Measurements from ENCODE around the gene ADCY5. TPM values are rescaled to one million over a fixed set of nuclear protein-coding genes. Genes with fewer than 3 reads are reported as not detected.

The ADCY5 gene
- total RNA-seq, 1 experiment from 2014 or later: 1.4 TPM

GRCh38 chr3:123388042-123388441 is 60.8 kb downstream of the ADCY5 start:
- no peak for ATAC-seq
- BruUV-seq (replicated peaks): no TSS peak
- in situ Hi-C loops (cut with HindIII; ENCODE audit: low pct_unique_long_range_greater_than_20kb, low sequenced_read_pairs): no loop called here

DNA sequence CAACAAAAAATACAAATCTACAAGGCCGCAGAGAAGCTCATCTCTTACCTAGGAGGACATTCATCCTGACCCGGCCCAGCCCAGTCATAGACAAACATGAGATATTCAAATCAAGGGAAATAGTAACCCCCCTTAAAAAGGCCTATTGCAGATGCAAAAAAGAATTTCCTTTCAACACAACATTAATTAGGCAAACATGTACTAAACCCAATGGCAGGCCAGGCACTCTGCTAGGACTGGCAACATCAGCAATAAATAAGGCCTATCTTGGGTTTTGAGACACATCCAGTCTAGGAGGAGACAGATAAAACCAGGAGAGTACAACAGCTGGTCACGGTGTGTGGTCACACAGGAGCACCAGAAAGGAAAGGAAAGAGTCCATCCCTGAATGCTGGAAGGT is 61.4 kb downstream of the ADCY5 start:
- H3K4me1 ChIP-seq (ENCODE audit: control insufficient read depth, insufficient read depth, low read length): peaks cover 7% of the 10 kb centered on the region
- DNase-seq (ENCODE audit: low read depth, low spot score): no peak
- no peaks in the 10 kb centered on the region; the same call in 1 of the 2 replicates for H3K27me3 ChIP-seq (ENCODE audit: control insufficient read depth, insufficient read depth, low read length)
- no peak overlapping the region for H3K4me3 ChIP-seq (ENCODE audit: low read depth in 2 of 2, low read length in 2 of 2)
- no peaks in the 10 kb centered on the region for H3K36me3 ChIP-seq (ENCODE audit: control insufficient read depth, insufficient read depth, low read length)
- H3K9me3 ChIP-seq (ENCODE audit: control insufficient read depth, insufficient read depth, low read depth, low read length): no peaks in the 10 kb centered on the region
- BruUV-seq (replicated peaks): no TSS peak
- no peak overlapping the region for H3K27ac ChIP-seq (ENCODE audit: low read length)
- no peak for ATAC-seq
- ChIA-PET CTCF (no interaction called here), POLR2A (no interaction called here)
- TF ChIP-seq TCF7L2 (IDR thresholded peaks at IDR 0.05; ENCODE audit: low read depth, low read length): no peak
- TF ChIP-seq, protein P1, sequence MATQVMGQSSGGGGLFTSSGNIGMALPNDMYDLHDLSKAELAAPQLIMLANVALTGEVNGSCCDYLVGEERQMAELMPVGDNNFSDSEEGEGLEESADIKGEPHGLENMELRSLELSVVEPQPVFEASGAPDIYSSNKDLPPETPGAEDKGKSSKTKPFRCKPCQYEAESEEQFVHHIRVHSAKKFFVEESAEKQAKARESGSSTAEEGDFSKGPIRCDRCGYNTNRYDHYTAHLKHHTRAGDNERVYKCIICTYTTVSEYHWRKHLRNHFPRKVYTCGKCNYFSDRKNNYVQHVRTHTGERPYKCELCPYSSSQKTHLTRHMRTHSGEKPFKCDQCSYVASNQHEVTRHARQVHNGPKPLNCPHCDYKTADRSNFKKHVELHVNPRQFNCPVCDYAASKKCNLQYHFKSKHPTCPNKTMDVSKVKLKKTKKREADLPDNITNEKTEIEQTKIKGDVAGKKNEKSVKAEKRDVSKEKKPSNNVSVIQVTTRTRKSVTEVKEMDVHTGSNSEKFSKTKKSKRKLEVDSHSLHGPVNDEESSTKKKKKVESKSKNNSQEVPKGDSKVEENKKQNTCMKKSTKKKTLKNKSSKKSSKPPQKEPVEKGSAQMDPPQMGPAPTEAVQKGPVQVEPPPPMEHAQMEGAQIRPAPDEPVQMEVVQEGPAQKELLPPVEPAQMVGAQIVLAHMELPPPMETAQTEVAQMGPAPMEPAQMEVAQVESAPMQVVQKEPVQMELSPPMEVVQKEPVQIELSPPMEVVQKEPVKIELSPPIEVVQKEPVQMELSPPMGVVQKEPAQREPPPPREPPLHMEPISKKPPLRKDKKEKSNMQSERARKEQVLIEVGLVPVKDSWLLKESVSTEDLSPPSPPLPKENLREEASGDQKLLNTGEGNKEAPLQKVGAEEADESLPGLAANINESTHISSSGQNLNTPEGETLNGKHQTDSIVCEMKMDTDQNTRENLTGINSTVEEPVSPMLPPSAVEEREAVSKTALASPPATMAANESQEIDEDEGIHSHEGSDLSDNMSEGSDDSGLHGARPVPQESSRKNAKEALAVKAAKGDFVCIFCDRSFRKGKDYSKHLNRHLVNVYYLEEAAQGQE (IDR thresholded peaks at IDR 0.05; ENCODE audit: insufficient read depth in 1 of 2, low read depth in 2 of 2, low read length in 1 of 2): no peak
- TF ChIP-seq POLR2AphosphoS5 (IDR thresholded peaks at IDR 0.05; ENCODE audit: low read depth, low read length): no peak
- TF ChIP-seq, protein P2, sequence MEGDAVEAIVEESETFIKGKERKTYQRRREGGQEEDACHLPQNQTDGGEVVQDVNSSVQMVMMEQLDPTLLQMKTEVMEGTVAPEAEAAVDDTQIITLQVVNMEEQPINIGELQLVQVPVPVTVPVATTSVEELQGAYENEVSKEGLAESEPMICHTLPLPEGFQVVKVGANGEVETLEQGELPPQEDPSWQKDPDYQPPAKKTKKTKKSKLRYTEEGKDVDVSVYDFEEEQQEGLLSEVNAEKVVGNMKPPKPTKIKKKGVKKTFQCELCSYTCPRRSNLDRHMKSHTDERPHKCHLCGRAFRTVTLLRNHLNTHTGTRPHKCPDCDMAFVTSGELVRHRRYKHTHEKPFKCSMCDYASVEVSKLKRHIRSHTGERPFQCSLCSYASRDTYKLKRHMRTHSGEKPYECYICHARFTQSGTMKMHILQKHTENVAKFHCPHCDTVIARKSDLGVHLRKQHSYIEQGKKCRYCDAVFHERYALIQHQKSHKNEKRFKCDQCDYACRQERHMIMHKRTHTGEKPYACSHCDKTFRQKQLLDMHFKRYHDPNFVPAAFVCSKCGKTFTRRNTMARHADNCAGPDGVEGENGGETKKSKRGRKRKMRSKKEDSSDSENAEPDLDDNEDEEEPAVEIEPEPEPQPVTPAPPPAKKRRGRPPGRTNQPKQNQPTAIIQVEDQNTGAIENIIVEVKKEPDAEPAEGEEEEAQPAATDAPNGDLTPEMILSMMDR (IDR thresholded peaks at IDR 0.05): no peak
- no peak for TF ChIP-seq SIN3A (IDR thresholded peaks at IDR 0.05; ENCODE audit: borderline replicate concordance, insufficient read depth, low read depth, low read length)
- intact Hi-C loops (cut with micrococcal nuclease; ENCODE audit: unreplicated experiment) (no loop called here), in situ Hi-C loops (cut with HindIII; ENCODE audit: low pct_unique_long_range_greater_than_20kb, low sequenced_read_pairs) (no loop called here)

More at GRCh38 chr3:123388042-123388441, 60.8 kb downstream of the ADCY5 start:
- ChIA-PET POLR2A (no interaction called here), CTCF (no interaction called here)
- Histone ChIP-seq H3K4me3 (ENCODE audit: low read depth in 2 of 2, low read length in 2 of 2) (no peak overlapping the region), H3K27me3 (ENCODE audit: control insufficient read depth, insufficient read depth, low read length) (no peaks in the 10 kb centered on the region; the same call in 1 of the 2 replicates), H3K4me1 (ENCODE audit: control insufficient read depth, insufficient read depth, low read length) (peaks cover 7% of the 10 kb centered on the region), H3K9me3 (ENCODE audit: control insufficient read depth, insufficient read depth, low read depth, low read length) (no peaks in the 10 kb centered on the region), H3K36me3 (ENCODE audit: control insufficient read depth, insufficient read depth, low read length) (no peaks in the 10 kb centered on the region), H3K27ac (ENCODE audit: low read length) (no peak overlapping the region)
- TF ChIP-seq TCF7L2 (IDR thresholded peaks at IDR 0.05; ENCODE audit: low read depth, low read length) (no peak), SIN3A (IDR thresholded peaks at IDR 0.05; ENCODE audit: borderline replicate concordance, insufficient read depth, low read depth, low read length) (no peak), POLR2AphosphoS5 (IDR thresholded peaks at IDR 0.05; ENCODE audit: low read depth, low read length) (no peak)
- TF ChIP-seq, protein P1 (IDR thresholded peaks at IDR 0.05; ENCODE audit: insufficient read depth in 1 of 2, low read depth in 2 of 2, low read length in 1 of 2): no peak
- TF ChIP-seq, protein P2 (IDR thresholded peaks at IDR 0.05): no peak
- intact Hi-C loops (cut with micrococcal nuclease; ENCODE audit: unreplicated experiment): no loop called here
- no peak for DNase-seq (ENCODE audit: low read depth, low spot score)

Measured in Panc1 (cell line).